NT2/D1 (cell line): ENCODE data around the gene PTX4.

Source experiments
- SUZ12 ChIP-seq: IDR thresholded peaks from 2 replicates; pipeline ENCODE4 v1.6.1; 2011; ENCODE audit not compliant: insufficient read length, insufficient read depth; ENCODE audit errors: extremely low read depth
- YY1 ChIP-seq: IDR thresholded peaks from 2 replicates; pipeline ENCODE4 v1.6.1; 2011; ENCODE audit not compliant: insufficient read length, insufficient read depth
- ZNF274 ChIP-seq: IDR thresholded peaks from 2 replicates; pipeline ENCODE4 v1.6.1; 2011; ENCODE audit warnings: mild to moderate bottlenecking, low read depth, low read length

GRCh38 chr16:1474082-1474795, 14.5 kb downstream of the PTX4 start:
- no peak for TF ChIP-seq SUZ12
- no peak for TF ChIP-seq ZNF274
- TF ChIP-seq YY1, result no peak
